Coronary artery (tissue), 2 donors: ENCODE results near the gene BAHD1.

Experiments used
- DNase-seq: peaks from one replicate; pipeline ENCODE4 v3.0.0-alpha.2; 2017; ENCODE audit warnings: low spot score
- H3K27ac ChIP-seq, 2 donors: fragments of 200-600 bp; sonication (generic); one replicate each; pipeline ENCODE4 v1.5.1; 2016 to 2019
- H3K4me3 ChIP-seq: fragments of 200-600 bp; sonication (generic); 2 replicates; pipeline ENCODE4 v1.5.1; 2016; ENCODE audit warnings: mild to moderate bottlenecking, moderate library complexity
- TF ChIP-seq, protein P1 (sequence below): fragments of 200-600 bp; sonication (generic); IDR thresholded peaks from one replicate; pipeline ENCODE4 v1.5.1; 2019; ENCODE audit warnings: antibody characterized with exemption

Gene BAHD1

DNA sequence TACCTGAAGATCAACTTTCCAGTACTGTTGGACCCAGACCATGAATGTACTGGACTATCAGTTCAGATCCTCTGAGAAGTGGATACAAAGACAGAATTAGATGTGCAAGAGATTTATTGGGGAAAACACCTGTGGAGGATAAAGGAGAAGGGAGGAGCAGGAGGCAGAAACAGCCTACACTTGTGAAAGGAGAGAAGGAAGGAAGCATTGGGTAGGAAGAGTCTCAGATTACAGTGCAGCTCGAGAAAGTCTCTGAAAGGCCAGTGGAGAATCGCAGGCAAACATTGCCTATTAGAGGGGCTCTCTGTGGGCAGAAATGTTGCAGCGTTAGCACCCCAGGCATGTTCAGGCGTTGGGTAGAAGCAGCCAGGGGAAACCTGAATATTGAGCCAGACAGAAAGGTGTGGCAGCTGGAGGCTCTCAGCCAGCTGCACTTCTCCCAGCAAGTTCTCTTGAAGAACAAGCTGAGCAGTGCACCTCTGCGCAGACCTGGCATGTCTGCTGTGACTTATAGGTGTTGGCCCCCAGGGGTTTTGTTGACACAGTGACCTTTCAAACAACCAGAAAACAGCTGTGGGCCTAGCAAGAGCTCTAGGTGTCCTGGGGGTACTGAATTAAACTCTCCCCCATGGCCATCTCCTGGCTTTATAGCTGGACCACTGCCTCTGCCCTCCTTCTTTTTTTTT, 37.0 kb downstream of the BAHD1 start:
- no peak overlapping the region for H3K27ac ChIP-seq
- H3K4me3 ChIP-seq: no peak overlapping the region
- TF ChIP-seq, protein P1, sequence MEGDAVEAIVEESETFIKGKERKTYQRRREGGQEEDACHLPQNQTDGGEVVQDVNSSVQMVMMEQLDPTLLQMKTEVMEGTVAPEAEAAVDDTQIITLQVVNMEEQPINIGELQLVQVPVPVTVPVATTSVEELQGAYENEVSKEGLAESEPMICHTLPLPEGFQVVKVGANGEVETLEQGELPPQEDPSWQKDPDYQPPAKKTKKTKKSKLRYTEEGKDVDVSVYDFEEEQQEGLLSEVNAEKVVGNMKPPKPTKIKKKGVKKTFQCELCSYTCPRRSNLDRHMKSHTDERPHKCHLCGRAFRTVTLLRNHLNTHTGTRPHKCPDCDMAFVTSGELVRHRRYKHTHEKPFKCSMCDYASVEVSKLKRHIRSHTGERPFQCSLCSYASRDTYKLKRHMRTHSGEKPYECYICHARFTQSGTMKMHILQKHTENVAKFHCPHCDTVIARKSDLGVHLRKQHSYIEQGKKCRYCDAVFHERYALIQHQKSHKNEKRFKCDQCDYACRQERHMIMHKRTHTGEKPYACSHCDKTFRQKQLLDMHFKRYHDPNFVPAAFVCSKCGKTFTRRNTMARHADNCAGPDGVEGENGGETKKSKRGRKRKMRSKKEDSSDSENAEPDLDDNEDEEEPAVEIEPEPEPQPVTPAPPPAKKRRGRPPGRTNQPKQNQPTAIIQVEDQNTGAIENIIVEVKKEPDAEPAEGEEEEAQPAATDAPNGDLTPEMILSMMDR: no peak
- no peak for DNase-seq

DNA sequence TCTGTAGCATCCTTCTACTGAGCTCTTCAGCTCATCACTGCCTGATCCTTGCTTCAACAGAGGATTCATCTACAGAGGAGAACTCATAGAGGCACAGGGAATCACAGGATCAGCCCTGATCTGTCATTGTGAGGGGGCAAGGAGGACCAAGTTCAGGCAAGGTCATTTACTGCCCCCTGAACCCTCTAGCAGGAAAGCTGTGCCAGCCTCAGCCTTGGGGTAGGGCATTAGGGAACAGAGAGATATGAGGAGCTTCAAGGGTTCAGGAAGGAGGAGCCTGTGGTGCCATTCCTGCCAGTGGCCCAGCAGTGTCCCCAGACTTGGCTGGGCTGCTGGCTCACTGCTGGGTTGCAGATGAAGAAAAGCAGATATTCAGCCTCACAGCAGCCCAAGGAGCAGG, 38.3 kb downstream of the BAHD1 start:
- H3K27ac ChIP-seq: no peak overlapping the region
- DNase-seq: no peak
- TF ChIP-seq, protein P1: no peak
- no peak overlapping the region for H3K4me3 ChIP-seq

DNA sequence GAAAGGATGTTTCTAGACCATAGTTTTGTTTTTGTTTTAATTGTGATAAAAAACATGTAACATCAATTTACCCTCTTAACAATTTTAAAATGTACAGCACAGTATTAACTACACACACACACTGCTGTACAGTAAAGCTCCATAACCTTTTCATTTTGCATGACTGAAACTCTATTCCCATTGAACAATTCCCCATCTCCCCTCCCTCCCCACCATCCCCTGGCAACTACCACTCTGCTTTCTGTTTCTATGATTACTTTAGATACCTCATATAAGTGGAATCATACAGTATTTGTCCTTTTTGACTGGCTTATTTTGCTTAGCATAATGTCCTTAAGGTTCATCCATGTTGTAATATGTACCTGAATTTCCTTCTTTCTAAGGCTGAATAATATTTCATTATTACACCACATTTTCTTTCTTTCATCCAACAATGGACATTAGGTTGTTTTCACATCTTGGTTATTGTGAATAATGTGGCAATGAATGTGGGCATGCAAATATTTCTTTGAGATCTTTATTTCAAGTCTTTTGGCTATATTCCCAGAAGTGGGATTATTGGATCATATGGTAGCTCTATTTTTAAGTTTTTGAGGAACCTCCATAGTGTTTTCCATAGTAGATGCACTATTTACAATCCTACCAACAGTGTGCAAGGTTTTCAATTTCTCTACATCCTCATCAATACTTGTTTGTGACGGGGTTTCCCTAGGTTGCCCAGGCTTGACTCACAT, 40.8 kb downstream of the BAHD1 start:
- Histone ChIP-seq H3K4me3 (no peak overlapping the region), H3K27ac (no peak overlapping the region)
- TF ChIP-seq, protein P1: no peak
- no peak for DNase-seq

DNA sequence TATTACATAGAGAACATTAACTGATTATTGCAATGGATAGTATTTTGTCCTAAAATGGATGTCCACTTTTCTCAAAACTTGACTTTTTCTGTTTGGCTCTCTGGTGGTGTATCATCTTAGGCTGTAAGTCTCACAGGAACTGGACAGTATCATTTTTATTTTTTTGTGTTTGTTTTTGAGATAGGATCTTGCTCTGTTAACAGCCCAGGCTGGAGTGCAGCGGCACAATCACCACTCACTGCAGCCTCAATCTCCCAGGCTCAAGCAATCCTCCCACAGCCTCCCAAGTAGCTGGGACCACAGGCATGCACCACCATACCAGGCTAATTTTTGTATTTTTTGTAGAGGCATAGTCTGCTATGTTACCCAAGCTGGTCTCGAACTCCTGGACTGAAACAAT, 43.2 kb downstream of the BAHD1 start:
- TF ChIP-seq, protein P1: no peak
- Histone ChIP-seq H3K27ac (no peak overlapping the region), H3K4me3 (no peak overlapping the region)
- DNase-seq: no peak

DNA sequence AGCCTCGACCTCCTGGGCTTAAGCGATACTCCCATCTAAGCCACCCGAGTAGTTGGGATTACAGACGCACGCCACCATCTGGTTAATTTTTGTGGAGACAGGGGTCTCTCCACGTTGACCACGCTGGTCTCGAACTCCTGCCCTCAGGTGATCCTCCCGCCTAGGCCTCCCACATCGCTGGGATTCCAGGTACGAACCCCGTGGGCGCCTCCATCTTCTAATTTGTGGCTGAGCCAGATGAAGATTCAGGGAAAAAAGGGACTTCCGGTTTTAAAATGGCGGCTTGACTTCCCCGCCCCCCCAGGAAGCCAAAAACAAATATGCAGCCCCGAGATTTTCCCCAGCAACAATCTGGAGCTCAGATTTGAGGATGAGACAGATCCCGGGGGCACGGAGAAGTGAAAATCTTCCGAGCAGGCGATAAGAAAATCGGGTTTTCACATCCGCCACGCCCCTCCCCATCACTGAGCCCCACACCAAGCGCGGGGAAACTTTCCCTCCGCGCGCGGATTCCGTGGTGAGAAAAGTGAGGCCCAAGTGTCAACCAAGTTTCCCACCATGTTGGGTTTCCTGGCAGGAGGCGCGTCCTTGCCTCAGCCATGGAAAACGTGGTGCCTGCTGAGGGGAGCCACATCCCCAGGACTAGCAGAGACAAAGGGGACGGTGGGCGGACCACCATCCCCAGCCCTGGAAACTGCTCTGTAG, 45.5 kb downstream of the BAHD1 start:
- TF ChIP-seq, protein P1: no peak
- no peak for DNase-seq
- Histone ChIP-seq H3K27ac (no peak overlapping the region), H3K4me3 (no peak overlapping the region)

DNA sequence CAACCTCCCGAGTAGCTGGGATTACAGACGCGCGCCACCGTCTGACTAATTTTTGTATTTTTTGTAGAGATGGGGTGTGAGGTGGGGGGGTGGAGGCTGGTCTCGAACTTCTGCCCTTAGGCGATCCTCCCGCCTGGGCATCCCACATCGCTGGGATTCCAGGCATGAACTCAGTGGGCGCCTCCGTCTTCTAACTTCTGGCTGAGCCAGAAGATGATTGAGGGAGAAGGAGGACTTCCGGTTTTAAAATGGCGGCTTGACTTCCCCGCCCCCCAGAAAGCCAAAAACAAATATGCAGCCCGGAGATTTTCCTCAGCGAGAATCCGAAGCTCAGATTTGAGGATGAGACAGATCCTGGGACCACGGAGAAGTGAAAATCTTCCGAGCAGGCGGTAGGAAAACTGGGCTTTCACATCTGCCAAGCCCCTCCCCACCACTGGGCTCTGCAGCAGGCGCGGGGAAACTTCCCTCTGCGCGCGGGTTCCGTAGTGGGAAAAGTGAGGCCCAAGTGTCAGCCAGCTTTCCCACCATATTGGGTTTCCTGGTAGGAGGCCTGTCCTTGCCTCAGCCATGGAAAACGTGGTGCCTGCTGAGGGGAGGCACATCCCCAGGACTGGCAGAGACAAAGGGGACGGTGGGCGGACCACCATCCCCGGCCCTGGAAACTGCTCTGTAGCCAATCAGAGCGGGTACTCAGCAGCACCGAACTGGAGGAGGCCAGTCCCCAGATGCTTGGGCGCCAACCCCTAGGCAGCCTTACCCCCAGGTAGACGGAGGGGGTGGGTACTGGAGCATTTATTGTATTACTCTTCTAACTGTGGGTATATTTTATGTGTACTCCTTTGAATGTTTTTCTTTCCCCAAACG, 47.3 kb downstream of the BAHD1 start:
- TF ChIP-seq, protein P1: no peak
- Histone ChIP-seq H3K4me3 (no peak overlapping the region), H3K27ac (no peak overlapping the region)
- DNase-seq: no peak
